ENCODE measurements around the gene RNF38. TPM values are rescaled to one million over a fixed set of nuclear protein-coding genes. Genes with fewer than 3 reads are reported as not detected.
"Not testable (repeated sequence)": the region's sequence is repeated elsewhere in the genome, so short reads cannot be mapped to it uniquely, and the experiment has no call there.

The RNF38 gene
- total RNA-seq, 2 experiments from 2014 or later, result 22.1 to 22.9 TPM

DNA sequence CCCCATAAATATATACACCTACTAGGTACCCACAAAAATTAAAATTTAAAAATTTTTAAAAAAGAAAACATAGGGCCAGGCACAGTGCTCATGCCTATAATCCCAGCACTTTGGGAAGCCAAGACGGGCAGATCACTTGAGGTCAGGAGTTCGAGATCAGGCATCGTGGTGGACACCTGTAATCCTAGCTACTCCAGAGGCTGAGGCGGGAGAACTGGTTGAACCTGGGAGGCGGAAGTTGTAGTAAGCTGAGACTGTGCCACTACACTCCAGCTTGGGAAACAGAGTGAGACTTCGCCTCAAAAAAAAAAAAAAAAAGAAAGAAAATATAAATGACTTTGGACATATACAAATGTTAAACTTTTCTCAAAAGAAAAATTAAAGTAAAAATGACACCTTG lies 33.3 kb upstream of the RNF38 start:
- no peaks in the 10 kb centered on the region for H3K9me3 Mint-ChIP-seq
- H3K27ac Mint-ChIP-seq, result no peak overlapping the region
- no peak overlapping the region for H3K4me3 Mint-ChIP-seq
- CTCF ChIA-PET, result interaction anchor here (1.2 to 1.9 kb wide), 2 partner anchors 26 to 123 kb away, joined by 3 to 4 read pairs; no protein-coding TSS in a partner anchor
- H3K36me3 Mint-ChIP-seq (ENCODE audit: low read depth), result peaks cover 5% of the 10 kb centered on the region
- no peak for DNase-seq
- peaks cover 22% of the 10 kb centered on the region for H3K4me1 Mint-ChIP-seq (ENCODE audit: low read depth)
- intact Hi-C loops (cut with micrococcal nuclease), result no loop called here
- H3K27me3 Mint-ChIP-seq (ENCODE audit: low read depth), result no peaks in the 10 kb centered on the region

DNA sequence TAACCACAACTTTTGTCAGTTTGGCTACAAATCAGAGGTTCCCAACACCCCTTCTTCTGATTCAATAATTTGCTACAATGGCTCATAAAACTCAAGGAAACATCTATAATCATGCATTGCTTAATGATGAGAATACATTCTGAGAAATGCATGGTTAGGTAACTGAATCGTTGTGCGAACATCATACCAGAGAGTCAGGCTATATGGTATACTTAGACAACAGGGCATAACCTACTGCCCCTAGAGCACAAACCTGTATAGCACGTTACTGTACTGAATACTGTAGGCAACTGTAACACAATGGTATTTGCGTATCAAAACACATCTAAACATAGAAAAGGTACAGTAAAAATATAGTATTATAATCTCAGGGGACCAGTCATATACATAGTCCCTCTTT lies 31.0 kb upstream of the RNF38 start:
- intact Hi-C loops (cut with micrococcal nuclease), result no loop called here
- Mint-ChIP-seq H3K9me3 (no peaks in the 10 kb centered on the region), H3K27me3 (ENCODE audit: low read depth) (no peaks in the 10 kb centered on the region), H3K4me3 (no peak overlapping the region), H3K4me1 (ENCODE audit: low read depth) (peaks cover 26% of the 10 kb centered on the region), H3K27ac (no peak overlapping the region), H3K36me3 (ENCODE audit: low read depth) (peaks cover 4% of the 10 kb centered on the region)
- DNase-seq, result no peak
- CTCF ChIA-PET, result interaction anchor here (1.4 kb wide), 1 partner anchor 24 kb away, joined by 8 read pairs; no protein-coding TSS in a partner anchor

DNA sequence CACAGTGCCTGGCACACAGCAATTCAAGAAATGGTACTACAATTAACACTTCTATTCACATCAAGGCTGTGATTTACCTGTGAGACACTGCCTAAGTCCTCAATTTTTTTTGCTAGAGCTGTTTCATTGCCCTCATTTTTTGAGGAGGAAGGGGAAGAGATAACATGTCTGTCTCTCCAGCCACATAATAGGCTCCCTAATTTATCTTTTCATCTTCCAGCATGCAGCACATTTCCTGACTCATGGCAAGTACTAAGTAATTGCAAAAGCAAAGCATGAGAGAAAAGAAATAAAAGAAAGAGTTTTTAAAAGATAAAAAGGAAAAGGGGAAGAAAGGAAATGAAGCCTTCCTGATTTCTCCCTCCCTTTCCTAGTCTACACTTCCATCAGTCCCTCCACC lies 26.9 kb upstream of the RNF38 start:
- no peak overlapping the region for H3K4me3 Mint-ChIP-seq
- peaks cover 23% of the 10 kb centered on the region for H3K4me1 Mint-ChIP-seq (ENCODE audit: low read depth)
- H3K27ac Mint-ChIP-seq, result no peak overlapping the region
- DNase-seq, result no peak
- intact Hi-C loops (cut with micrococcal nuclease), result no loop called here
- no peaks in the 10 kb centered on the region for H3K9me3 Mint-ChIP-seq
- H3K27me3 Mint-ChIP-seq (ENCODE audit: low read depth), result no peaks in the 10 kb centered on the region
- peaks cover 4% of the 10 kb centered on the region for H3K36me3 Mint-ChIP-seq (ENCODE audit: low read depth)
- CTCF ChIA-PET, result interaction anchor here (0.6 to 1.0 kb wide), 2 partner anchors 20 to 21 kb away, joined by 3 to 5 read pairs; no protein-coding TSS in a partner anchor

DNA sequence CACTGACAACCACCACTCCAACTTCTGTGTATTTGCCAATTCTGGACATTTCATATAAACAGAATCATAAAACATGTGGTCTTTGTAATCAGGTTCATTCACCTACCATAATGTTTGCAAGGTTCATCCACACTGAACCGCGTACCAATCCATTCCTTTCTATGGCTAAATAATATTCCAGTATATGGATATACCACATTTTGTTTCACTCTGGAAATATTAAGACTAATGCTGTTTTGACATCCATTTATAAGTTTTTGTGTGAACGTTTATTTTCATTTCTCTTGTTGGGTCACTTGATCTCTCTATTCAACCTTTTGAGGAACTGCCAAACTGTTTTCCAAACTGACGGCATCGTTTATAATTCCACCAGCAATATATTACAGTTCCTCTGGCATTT lies 26.3 kb upstream of the RNF38 start:
- no peaks in the 10 kb centered on the region for H3K9me3 Mint-ChIP-seq
- intact Hi-C loops (cut with micrococcal nuclease), result no loop called here
- peaks cover 23% of the 10 kb centered on the region for H3K4me1 Mint-ChIP-seq (ENCODE audit: low read depth)
- no peak overlapping the region for H3K27ac Mint-ChIP-seq
- peaks cover 4% of the 10 kb centered on the region for H3K36me3 Mint-ChIP-seq (ENCODE audit: low read depth)
- no peak overlapping the region for H3K4me3 Mint-ChIP-seq
- H3K27me3 Mint-ChIP-seq (ENCODE audit: low read depth), result no peaks in the 10 kb centered on the region
- no peak for DNase-seq
- CTCF ChIA-PET, result interaction anchor here (1.0 kb wide), 1 partner anchor 19 kb away, joined by 4 read pairs; no protein-coding TSS in a partner anchor

DNA sequence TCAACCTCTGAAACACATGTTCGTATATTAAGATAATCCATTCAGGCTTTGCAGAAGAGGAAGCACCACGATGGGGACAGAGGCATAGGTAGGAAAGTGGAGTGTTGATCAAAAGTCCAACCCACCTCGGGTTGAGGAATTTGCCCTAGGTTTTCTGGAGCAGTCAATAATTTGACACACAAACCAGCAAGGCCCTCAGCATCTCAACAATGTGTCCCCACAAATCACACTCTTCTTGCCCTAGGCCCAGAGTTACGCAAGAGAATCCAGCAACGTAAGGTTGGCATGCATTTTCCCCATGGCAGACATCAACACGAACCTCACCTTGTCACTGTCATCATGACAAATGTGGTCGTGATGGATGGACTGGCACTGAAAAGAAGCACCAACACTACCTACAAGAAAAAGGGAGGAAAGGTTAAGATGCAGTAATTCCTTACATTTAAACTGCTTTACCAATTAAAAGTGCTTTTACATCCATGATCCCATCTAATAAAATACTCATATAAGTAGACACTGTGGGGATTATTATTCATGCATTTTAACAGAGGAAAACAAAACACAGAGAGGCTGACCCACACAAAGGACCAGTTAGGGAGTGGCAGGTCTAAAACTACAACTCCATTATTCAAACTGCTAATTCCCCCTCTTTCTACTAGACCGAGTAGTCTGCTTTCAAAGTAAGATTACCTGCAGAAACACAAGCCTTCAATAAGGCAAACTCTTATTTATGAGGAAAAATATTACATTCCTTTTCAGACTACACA lies 24.4 kb upstream of the RNF38 start:
- Mint-ChIP-seq H3K27me3 (ENCODE audit: low read depth) (no peaks in the 10 kb centered on the region), H3K9me3 (no peaks in the 10 kb centered on the region), H3K4me1 (ENCODE audit: low read depth) (peaks cover 23% of the 10 kb centered on the region), H3K4me3 (no peak overlapping the region), H3K36me3 (ENCODE audit: low read depth) (no peaks in the 10 kb centered on the region), H3K27ac (no peak overlapping the region)
- CTCF ChIA-PET, result interaction anchor here (1.3 kb wide), 1 partner anchor 131 kb away, joined by 3 read pairs; no protein-coding TSS in a partner anchor
- intact Hi-C loops (cut with micrococcal nuclease), result no loop called here
- no peak for DNase-seq

DNA sequence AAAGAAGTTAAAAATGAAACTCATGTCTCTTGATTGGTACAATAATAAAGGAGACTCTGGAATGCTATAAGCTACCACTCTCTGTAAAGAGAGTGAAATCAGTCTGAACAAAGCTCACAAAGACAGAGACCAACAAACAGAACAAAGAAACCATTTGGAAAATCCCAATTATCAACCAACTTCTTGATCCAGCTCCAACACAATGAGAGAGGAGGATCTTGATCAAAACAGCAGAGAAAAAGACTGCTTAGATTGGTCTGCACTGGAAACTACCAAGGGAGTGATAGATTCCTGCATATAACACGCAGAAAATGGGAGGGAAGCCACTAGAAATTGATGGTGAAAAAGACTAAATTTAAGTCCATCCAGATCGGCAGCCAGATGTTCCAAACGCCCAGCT lies 23.1 kb upstream of the RNF38 start:
- CTCF ChIA-PET, result interaction anchor here (1.3 to 1.7 kb wide), 2 partner anchors 16 to 132 kb away, joined by 3 to 7 read pairs; no protein-coding TSS in a partner anchor
- Mint-ChIP-seq H3K36me3 (ENCODE audit: low read depth) (no peaks in the 10 kb centered on the region), H3K27me3 (ENCODE audit: low read depth) (no peaks in the 10 kb centered on the region), H3K4me1 (ENCODE audit: low read depth) (peaks cover 17% of the 10 kb centered on the region), H3K4me3 (no peak overlapping the region), H3K27ac (no peak overlapping the region), H3K9me3 (no peaks in the 10 kb centered on the region)
- DNase-seq, result no peak
- intact Hi-C loops (cut with micrococcal nuclease), result no loop called here

DNA sequence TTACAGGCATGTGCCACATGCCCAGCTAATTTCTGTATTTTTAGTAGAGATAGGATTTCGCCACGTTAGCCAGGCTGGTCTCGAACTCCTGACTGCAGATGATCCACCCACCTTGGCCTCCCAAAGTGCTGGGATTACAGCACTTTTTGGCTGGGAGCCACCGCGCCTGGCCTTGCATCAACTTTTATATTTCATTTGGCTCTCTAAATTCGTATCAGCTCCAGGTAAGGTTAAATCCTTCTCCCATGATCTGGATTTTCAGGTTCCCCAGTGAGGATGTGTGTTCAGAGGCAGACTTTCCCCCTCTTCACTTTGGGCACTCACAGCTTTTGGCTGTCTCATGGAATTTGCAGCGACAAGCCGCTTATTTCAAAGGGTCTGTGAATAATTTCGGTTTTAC lies 16.8 kb upstream of the RNF38 start:
- intact Hi-C loops (cut with micrococcal nuclease), result no loop called here
- no peak for DNase-seq
- Mint-ChIP-seq H3K36me3 (ENCODE audit: low read depth) (peaks cover 3% of the 10 kb centered on the region), H3K27ac (no peak overlapping the region), H3K4me1 (ENCODE audit: low read depth) (no peaks in the 10 kb centered on the region), H3K4me3 (no peak overlapping the region), H3K27me3 (ENCODE audit: low read depth) (no peaks in the 10 kb centered on the region), H3K9me3 (no peaks in the 10 kb centered on the region)
- CTCF ChIA-PET, result interaction anchor here (3.3 kb wide), 1 partner anchor 10 kb away, joined by 14 read pairs; no protein-coding TSS in a partner anchor

DNA sequence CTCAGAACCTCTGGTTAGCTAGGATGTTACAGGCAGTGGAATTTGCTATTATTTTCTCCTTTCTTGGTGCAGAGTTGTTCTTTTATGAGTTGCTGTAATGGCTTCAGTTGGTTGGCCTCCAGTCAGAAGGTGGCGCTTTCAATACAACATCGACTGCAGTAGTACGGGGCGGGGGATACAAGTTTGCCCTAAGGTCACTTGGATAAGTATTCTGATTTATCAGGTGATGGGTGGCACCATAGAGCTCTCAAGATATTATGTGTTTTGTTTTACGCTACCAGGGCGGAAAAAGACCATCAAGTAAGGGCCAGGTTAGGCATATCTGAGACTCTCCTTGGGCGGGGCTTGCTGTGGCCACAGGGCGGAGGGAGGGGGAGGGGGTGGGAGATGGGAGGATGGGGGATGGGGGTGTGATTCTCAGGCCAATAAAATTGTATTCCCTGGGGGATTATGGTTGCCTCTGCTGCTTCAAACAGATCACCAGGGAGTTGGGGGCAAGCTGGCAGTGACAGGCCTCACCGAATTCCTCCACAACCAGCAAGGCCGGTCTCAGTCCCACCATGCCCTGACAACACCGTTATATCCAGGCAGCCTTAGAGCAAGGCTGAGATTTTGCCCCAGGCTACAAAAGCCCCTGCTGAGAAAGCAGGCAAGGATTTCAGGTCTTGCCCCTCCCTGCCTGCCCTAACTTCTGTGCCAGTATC lies 15.9 kb upstream of the RNF38 start:
- no peak for DNase-seq
- Mint-ChIP-seq H3K4me3 (no peak overlapping the region), H3K27me3 (ENCODE audit: low read depth) (no peaks in the 10 kb centered on the region), H3K27ac (no peak overlapping the region), H3K36me3 (ENCODE audit: low read depth) (peaks cover 3% of the 10 kb centered on the region), H3K9me3 (no peaks in the 10 kb centered on the region), H3K4me1 (ENCODE audit: low read depth) (no peaks in the 10 kb centered on the region)
- CTCF ChIA-PET, result interaction anchor here (0.6 to 3.3 kb wide), 3 partner anchors 9 to 26 kb away, joined by 3 to 14 read pairs (median 4); no protein-coding TSS in a partner anchor
- intact Hi-C loops (cut with micrococcal nuclease), result no loop called here

DNA sequence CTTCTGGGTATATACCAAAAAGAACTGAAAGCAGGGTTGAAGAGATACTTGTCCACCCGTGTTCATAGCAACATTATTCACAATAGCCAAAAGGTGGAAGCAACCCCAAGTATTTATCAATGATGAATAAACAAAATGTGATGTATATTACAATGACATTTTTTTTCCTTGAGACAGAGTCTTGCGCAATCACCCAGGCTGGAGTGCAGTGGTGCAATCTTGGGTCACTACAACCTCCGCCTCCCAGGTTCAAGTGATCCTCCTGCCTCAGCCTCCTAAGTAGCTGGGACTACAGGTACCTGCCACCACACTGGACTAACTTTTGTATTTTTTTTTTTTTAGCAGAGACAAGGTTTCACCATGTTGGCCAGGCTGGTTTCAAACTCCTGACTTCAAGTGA lies 11.3 kb upstream of the RNF38 start:
- H3K36me3 Mint-ChIP-seq (ENCODE audit: low read depth); H3K4me3 Mint-ChIP-seq; intact Hi-C loops (cut with micrococcal nuclease); H3K9me3 Mint-ChIP-seq; H3K4me1 Mint-ChIP-seq (ENCODE audit: low read depth); H3K27ac Mint-ChIP-seq; H3K27me3 Mint-ChIP-seq (ENCODE audit: low read depth); DNase-seq: not testable (repeated sequence)
- CTCF ChIA-PET, result interaction anchor here (0.5 to 1.2 kb wide), 3 partner anchors 31 to 143 kb away, joined by 3 to 4 read pairs (median 3); no protein-coding TSS in a partner anchor

DNA sequence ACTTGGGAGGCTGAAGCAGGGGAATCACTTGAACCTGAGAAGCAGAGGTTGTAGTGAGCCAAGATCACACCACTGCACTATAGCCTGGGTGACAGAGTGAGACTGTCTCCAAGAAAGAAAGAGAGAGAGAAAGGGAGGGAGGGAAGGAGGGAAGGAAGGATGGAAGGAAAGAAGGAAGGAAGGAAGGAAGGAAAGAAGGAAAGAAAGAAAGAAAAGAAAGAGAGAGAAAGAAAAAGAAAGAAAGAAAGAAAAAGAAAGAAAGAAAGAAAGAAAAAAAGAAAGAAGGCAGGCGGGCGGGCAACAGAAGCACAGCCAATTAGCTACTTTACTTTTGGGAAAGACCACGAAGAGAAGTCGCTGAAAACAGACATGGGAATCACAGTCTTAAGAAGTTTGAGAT lies 9.0 kb upstream of the RNF38 start:
- H3K9me3 Mint-ChIP-seq, H3K27ac Mint-ChIP-seq: not testable (repeated sequence)

DNA sequence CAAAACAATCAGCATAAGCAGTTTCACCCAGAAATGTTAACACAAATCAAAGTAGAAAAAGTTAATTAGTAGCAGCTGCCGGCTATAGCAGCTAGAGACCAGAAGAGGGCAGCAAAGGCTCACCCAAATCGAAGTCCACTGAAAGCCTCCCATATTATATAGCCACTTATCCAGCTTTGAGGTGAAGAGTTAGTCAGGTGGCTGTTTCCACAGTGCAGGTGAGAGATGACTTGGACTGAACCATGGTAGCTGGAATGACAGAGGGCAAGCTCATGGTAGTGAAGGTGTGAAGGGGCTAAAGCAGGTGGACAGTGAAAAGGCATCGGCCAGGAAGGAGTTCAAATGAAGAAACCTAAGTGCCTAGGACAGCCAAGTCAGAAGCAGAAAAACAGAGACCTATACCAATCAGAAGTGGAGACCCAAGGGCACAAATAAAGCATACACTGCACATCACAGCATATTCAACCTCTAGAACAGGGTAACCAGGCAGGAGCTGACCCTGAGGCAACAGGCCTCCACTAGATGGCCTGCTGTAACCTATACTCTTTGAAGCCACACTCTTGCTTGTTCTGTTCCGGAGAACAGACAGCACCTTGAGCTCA lies 7.2 kb upstream of the RNF38 start:
- no peaks in the 10 kb centered on the region for H3K9me3 Mint-ChIP-seq
- peak overlapping the region; percentile 30 for H3K27ac Mint-ChIP-seq
- H3K36me3 Mint-ChIP-seq (ENCODE audit: low read depth), result no peaks in the 10 kb centered on the region
- intact Hi-C loops (cut with micrococcal nuclease), result loop anchor here (1.0 to 5.0 kb wide), 5 partner anchors 43 to 448 kb away; no protein-coding TSS in a partner anchor
- peak; percentile 77 for DNase-seq
- CTCF ChIA-PET, result interaction anchor here (0.5 to 8.8 kb wide), 53 partner anchors 9 to 351 kb away, joined by 3 to 238 read pairs (median 4); no protein-coding TSS in a partner anchor
- H3K4me1 Mint-ChIP-seq (ENCODE audit: low read depth), result peaks cover 8% of the 10 kb centered on the region
- H3K4me3 Mint-ChIP-seq, result no peak overlapping the region
- no peaks in the 10 kb centered on the region for H3K27me3 Mint-ChIP-seq (ENCODE audit: low read depth)

More for the DNA sequence above, 9.0 kb upstream of the RNF38 start:
- not testable (repeated sequence) for H3K27me3 Mint-ChIP-seq (ENCODE audit: low read depth); H3K4me1 Mint-ChIP-seq (ENCODE audit: low read depth); H3K36me3 Mint-ChIP-seq (ENCODE audit: low read depth); DNase-seq; H3K4me3 Mint-ChIP-seq
- intact Hi-C loops (cut with micrococcal nuclease), result loop anchor here (5.0 kb wide), 1 partner anchor 93 kb away; no protein-coding TSS in a partner anchor
- CTCF ChIA-PET, result interaction anchor here (0.7 to 8.8 kb wide), 7 partner anchors 29 to 319 kb away, joined by 3 to 238 read pairs (median 5); no protein-coding TSS in a partner anchor

DNA sequence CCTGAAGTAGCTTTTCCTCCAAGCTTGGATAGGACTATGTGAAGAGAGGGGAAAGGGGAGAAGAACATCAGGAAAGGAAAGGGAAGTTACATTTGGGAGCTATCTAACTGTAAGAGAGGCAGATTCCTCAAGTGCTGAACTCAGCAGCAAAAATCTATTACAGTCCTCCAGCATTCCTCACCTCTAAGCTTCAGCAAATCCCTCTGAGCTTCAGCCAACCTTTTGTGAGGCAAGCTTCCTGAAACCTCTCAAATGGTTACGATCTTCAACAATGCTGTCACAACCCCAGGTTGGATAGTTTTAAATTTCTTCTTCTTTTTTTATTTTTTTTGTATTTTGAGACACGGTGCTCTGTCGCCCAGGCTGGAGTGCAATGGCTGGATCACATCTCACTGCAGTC lies 2.5 kb upstream of the RNF38 start:
- H3K27ac Mint-ChIP-seq, result peak overlapping the region; percentile 30
- no peaks in the 10 kb centered on the region for H3K9me3 Mint-ChIP-seq
- intact Hi-C loops (cut with micrococcal nuclease), result no loop called here
- DNase-seq, result no peak
- CTCF ChIA-PET, result interaction anchor here (0.7 to 8.8 kb wide), 5 partner anchors 19 to 326 kb away, joined by 3 to 238 read pairs (median 3); no protein-coding TSS in a partner anchor
- no peaks in the 10 kb centered on the region for H3K36me3 Mint-ChIP-seq (ENCODE audit: low read depth)
- no peak overlapping the region for H3K4me3 Mint-ChIP-seq
- no peaks in the 10 kb centered on the region for H3K27me3 Mint-ChIP-seq (ENCODE audit: low read depth)
- H3K4me1 Mint-ChIP-seq (ENCODE audit: low read depth), result peaks cover 30% of the 10 kb centered on the region

Measured in activated naive CD4-positive, alpha-beta T cell treated with anti-CD3 and anti-CD28 coated beads for 36 hours (primary cell).